Measurements from ENCODE around the gene HSD11B2.

- TF ChIP-seq MAX (IDR thresholded peaks at IDR 0.05) (no peak), POLR2AphosphoS5 (IDR thresholded peaks at IDR 0.05; ENCODE audit: low read depth, low read length) (no peak), EZH2 (IDR thresholded peaks at IDR 0.05) (no peak), CTCF (IDR thresholded peaks at IDR 0.05 in 2 of 3, conservative IDR thresholded peaks at IDR 0.05 in 1 of 3; ENCODE audit: borderline replicate concordance in 1 of 3, insufficient read depth in 1 of 3, low read depth in 2 of 3, low read length in 2 of 3) (peak; percentile 32 to 56 (median 55); a peak in 5 of 6 replicates), SP1 (IDR thresholded peaks at IDR 0.05; ENCODE audit: low read depth) (no peak), REST (IDR thresholded peaks at IDR 0.05; ENCODE audit: low read depth) (no peak), SRF (IDR thresholded peaks at IDR 0.05; ENCODE audit: low read depth) (no peak), POLR2A (IDR thresholded peaks at IDR 0.05; ENCODE audit: borderline replicate concordance, extremely low read depth, insufficient read depth, insufficient read length) (no peak), TCF7L2 (IDR thresholded peaks at IDR 0.05; ENCODE audit: borderline replicate concordance, extremely low read depth, insufficient read depth, insufficient read length) (no peak), ATF3 (IDR thresholded peaks at IDR 0.05) (no peak), ZBTB33 (IDR thresholded peaks at IDR 0.05; ENCODE audit: extremely low read depth, insufficient replicate concordance, low read length) (no peak)
Measured at GRCh38 chr16:67456391-67457081, 25.6 kb downstream of the HSD11B2 start.

Data from HCT116 (cell line).